NK-92 (cell line): ENCODE data around the gene VPS45.

Source experiments
- DNase-seq: peaks from one replicate; lab custom pipeline; 2025; ENCODE audit not compliant: unreplicated experiment; lab: John Stamatoyannopoulos, UW

VPS45 gene

GRCh38 chr1:150186789-150187559 lies 119.4 kb downstream of the VPS45 start:
- DNase-seq, result no peak

DNA sequence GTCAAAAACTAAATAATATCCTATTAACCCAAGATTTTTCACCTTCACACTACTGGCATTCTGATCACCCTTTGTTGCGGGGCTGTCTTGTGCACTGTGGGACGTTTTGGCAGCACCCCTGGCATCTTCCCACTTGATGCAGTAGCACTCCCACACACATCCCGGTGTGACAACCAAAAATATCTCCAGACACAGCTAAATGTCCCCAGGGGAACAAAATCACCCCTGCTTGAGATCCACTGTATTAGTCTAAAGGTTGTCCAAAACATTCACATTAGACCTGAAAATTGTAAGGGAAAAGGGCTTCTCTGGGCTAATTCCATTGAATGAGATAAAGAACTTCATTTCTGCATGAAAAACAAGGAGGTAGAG lies 120.0 kb downstream of the VPS45 start:
- no peak for DNase-seq

DNA sequence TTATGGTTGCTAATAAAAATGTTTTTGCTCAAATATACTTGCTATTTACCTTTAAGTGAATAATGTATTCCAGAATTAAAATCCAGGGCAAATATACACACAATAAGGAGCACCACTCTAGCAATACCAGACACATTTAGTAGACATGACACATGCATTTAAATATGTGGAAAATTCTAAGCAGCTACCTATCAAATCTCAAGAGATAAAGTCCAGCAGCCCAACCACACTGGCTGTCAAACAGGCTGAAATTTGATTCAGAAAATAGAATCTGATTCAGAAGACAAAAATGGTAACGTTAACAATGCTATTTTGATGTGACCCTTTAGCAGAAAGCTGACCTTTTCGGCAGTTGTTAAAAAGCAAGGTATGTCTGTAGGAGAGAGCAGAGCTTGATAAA lies 124.4 kb downstream of the VPS45 start:
- DNase-seq, result no peak

DNA sequence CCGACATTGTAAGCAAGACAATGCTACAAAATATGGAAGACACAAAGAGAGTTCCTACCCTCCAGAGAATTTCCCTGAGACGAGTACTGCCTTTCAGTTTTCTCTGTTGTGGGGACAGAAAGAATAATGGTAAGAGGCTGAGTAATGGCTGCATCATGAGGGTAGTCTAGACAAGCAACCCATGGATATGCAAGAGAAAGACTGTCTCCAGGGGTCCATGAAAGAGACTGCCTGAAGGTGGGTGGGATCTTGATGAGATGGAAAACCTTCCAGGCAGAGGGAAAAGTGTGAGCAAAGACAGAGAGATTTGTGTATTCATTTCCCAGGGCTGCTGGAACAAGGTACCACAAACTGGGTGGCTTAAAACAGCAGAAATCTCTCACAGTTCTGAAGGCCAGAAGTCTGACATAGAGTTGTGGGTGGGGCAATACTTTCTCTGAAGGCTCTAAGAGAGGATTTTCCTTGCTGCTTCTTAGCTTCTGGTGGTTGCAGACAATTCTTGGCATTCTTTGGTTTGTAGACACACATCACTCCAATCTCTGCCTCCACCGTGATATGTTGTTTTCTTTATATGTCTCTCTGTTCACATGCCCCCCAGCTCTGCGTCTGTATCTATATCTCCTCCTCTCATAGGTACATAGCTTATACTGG lies 126.9 kb downstream of the VPS45 start:
- DNase-seq, result no peak
